Measurements from ENCODE around the gene IKZF3. TPM values are rescaled to one million over a fixed set of nuclear protein-coding genes. Genes with fewer than 3 reads are reported as not detected.
"Not testable (repeated sequence)": the region's sequence is repeated elsewhere in the genome, so short reads cannot be mapped to it uniquely, and the experiment has no call there.

The IKZF3 gene
- total RNA-seq, 1 donor = not detected

GRCh38 chr17:39727556-39727955 is 136.6 kb downstream of the IKZF3 start:
- DNase-seq (ENCODE audit: low read depth) = no peak
- no peak for TF ChIP-seq CTCF (IDR thresholded peaks at IDR 0.05; ENCODE audit: insufficient read depth, low read length)
- no peak overlapping the region for H3K4me3 ChIP-seq (ENCODE audit: low read depth, low read length)

- DNase-seq (ENCODE audit: low read depth) = no peak
These were observed 137.5 kb downstream of the IKZF3 start for GRCh38 chr17:39726617-39727016.

GRCh38 chr17:39725923-39726322 is 138.2 kb downstream of the IKZF3 start:
- not testable (repeated sequence) for DNase-seq (ENCODE audit: low read depth); H3K4me3 ChIP-seq (ENCODE audit: low read depth, low read length)

More at GRCh38 chr17:39726617-39727016, 137.5 kb downstream of the IKZF3 start:
- TF ChIP-seq CTCF (IDR thresholded peaks at IDR 0.05; ENCODE audit: insufficient read depth, low read length) = no peak
- H3K4me3 ChIP-seq (ENCODE audit: low read depth, low read length) = no peak overlapping the region

GRCh38 chr17:39724731-39725130 is 139.4 kb downstream of the IKZF3 start:
- TF ChIP-seq CTCF (IDR thresholded peaks at IDR 0.05; ENCODE audit: insufficient read depth, low read length) = no peak
- no peak overlapping the region for H3K4me3 ChIP-seq (ENCODE audit: low read depth, low read length)
- no peak for DNase-seq (ENCODE audit: low read depth)

- TF ChIP-seq CTCF (IDR thresholded peaks at IDR 0.05; ENCODE audit: insufficient read depth, low read length) = no peak
- no peak for DNase-seq (ENCODE audit: low read depth)
- H3K4me3 ChIP-seq (ENCODE audit: low read depth, low read length) = no peak overlapping the region
These were observed 140.9 kb downstream of the IKZF3 start for GRCh38 chr17:39722965-39723848.

- no peak for DNase-seq (ENCODE audit: low read depth)
- no peak for TF ChIP-seq CTCF (IDR thresholded peaks at IDR 0.05; ENCODE audit: insufficient read depth, low read length)
- no peak overlapping the region for H3K4me3 ChIP-seq (ENCODE audit: low read depth, low read length)
These were observed 142.0 kb downstream of the IKZF3 start for GRCh38 chr17:39722104-39722503.

- TF ChIP-seq CTCF (IDR thresholded peaks at IDR 0.05; ENCODE audit: insufficient read depth, low read length) = no peak
- no peak for DNase-seq (ENCODE audit: low read depth)
These were observed 144.4 kb downstream of the IKZF3 start for GRCh38 chr17:39719563-39720355.

More at GRCh38 chr17:39719563-39720355, 144.4 kb downstream of the IKZF3 start:
- no peak overlapping the region for H3K4me3 ChIP-seq (ENCODE audit: low read depth, low read length)
